A549 (cell line): ENCODE measurements around the gene SLC1A2. TPM values are rescaled to one million over a fixed set of nuclear protein-coding genes. Genes with fewer than 3 reads are reported as not detected.

Experiments
- ATAC-seq, 2 experiments: fragments of 200-7000 bp in 1 of 2; fragments of >200 bp in 1 of 2; cut with Nextera tagmentation in 1 of 2; cut with Tn5 transposase in 1 of 2; 3 replicates each; pipeline versions ENCODE4 v1.8.0 to v1.9.1; 2018 to 2020; ENCODE audit warnings: mild to moderate bottlenecking in 1 of 2, moderate library complexity in 1 of 2
- CTCF ChIA-PET: fragments of 300-600 bp; sonication (Branson Sonifier 250); formaldehyde crosslinking; extraction: SDS; loops from one replicate; lab custom pipeline; 2021; ENCODE audit warnings: antibody characterized with exemption, inconsistent platforms; lab: Yijun Ruan, JAX
- POLR2A ChIA-PET: fragments of 350-600 bp; formaldehyde crosslinking; extraction: SDS; loops from one replicate; lab custom pipeline; 2021; ENCODE audit warnings: antibody characterized with exemption, inconsistent platforms; lab: Yijun Ruan, JAX
- DNase-seq, 2 experiments: peaks; one replicate each; pipeline versions ENCODE4 v3.0.0 to v3.0.0-alpha.2; 2011 to 2016; ENCODE audit warnings: low read depth in 1 of 2, low spot score in 1 of 2
- FAIRE-seq: peaks from 2 replicates; lab custom pipeline; 2011; peaks lifted over from hg19 to GRCh38; lab: Jason Lieb, UNC
- H3K27ac ChIP-seq, 2 experiments: fragments of >200 bp; sonication (Bioruptor Twin); formaldehyde crosslinking; 3 replicates each; pipeline ENCODE4 v1.5.1; 2016 to 2017
- H3K4me1 ChIP-seq: fragments of >200 bp; sonication (Bioruptor Twin); formaldehyde crosslinking; 3 replicates; pipeline ENCODE4 v1.6.1; 2016
- H3K4me2 ChIP-seq: fragments of >200 bp; sonication (Bioruptor Twin); formaldehyde crosslinking; 3 replicates; pipeline ENCODE4 v1.6.1; 2016
- H3K4me3 ChIP-seq: fragments of >200 bp; sonication (Bioruptor Twin); formaldehyde crosslinking; 3 replicates; pipeline ENCODE4 v1.5.1; 2016
- H3K9me3 ChIP-seq: fragments of >200 bp; sonication (Bioruptor Twin); formaldehyde crosslinking; 3 replicates; pipeline ENCODE4 v1.6.1; 2016
- BHLHE40 ChIP-seq: IDR thresholded peaks from 2 replicates; pipeline ENCODE4 v1.6.1; 2012; ENCODE audit warnings: low read depth, low read length, inconsistent platforms
- CHD4 ChIP-seq: fragments of 200-600 bp; sonication (generic); IDR thresholded peaks from 2 replicates; pipeline ENCODE4 v1.6.1; 2016; ENCODE audit warnings: antibody characterized with exemption, mild to moderate bottlenecking, borderline replicate concordance
- E2F6 ChIP-seq: IDR thresholded peaks from 2 replicates; pipeline ENCODE4 v1.6.1; 2012; ENCODE audit warnings: low read depth, borderline replicate concordance
- EHMT2 ChIP-seq: fragments of 200-600 bp; sonication (generic); IDR thresholded peaks from 2 replicates; pipeline ENCODE4 v1.6.1; 2016; ENCODE audit warnings: antibody characterized with exemption, low read depth, mild to moderate bottlenecking, moderate library complexity
- ESRRA ChIP-seq: fragments of 150-350 bp; IDR thresholded peaks from 2 replicates; pipeline ENCODE4 v1.6.1; 2014; ENCODE audit warnings: mild to moderate bottlenecking, low read length, borderline replicate concordance
- HDAC2 ChIP-seq: fragments of 200-600 bp; sonication (generic); IDR thresholded peaks from 2 replicates; pipeline ENCODE4 v1.6.1; 2016
- HOXA7 ChIP-seq: fragments of 250-450 bp; sonication (Bioruptor Pico); IDR thresholded peaks from 2 replicates; pipeline ENCODE4 v1.5.0; 2020; ENCODE audit warnings: mild to moderate bottlenecking, moderate library complexity
- JUNB ChIP-seq: fragments of >200 bp; sonication (Bioruptor Twin); formaldehyde crosslinking; IDR thresholded peaks from 2 replicates; pipeline ENCODE4 v1.6.1; 2016
- KDM1A ChIP-seq: fragments of 200-600 bp; sonication (generic); IDR thresholded peaks from 2 replicates; pipeline ENCODE4 v1.6.1; 2016; ENCODE audit warnings: low read depth, mild to moderate bottlenecking
- MAFK ChIP-seq: fragments of 450-650 bp; IDR thresholded peaks from 2 replicates; pipeline ENCODE4 v1.6.1; 2014; ENCODE audit not compliant: partially characterized antibody
- MAZ ChIP-seq: fragments of 150-350 bp; IDR thresholded peaks from 2 replicates; pipeline ENCODE4 v1.6.1; 2014; ENCODE audit warnings: antibody characterized with exemption, low read depth, low read length, borderline replicate concordance
- NPAS2 ChIP-seq: fragments of 250-450 bp; sonication (Bioruptor Pico); IDR thresholded peaks from 2 replicates; pipeline ENCODE4 v1.8.0; 2022; ENCODE audit warnings: mild to moderate bottlenecking, moderate library complexity, borderline replicate concordance
- PHF8 ChIP-seq: fragments of 200-600 bp; sonication (generic); IDR thresholded peaks from 2 replicates; pipeline ENCODE4 v1.6.1; 2016; ENCODE audit warnings: low read depth, mild to moderate bottlenecking, antibody characterized with exemption, moderate library complexity, borderline replicate concordance
- POLR2AphosphoS2 ChIP-seq: conservative IDR thresholded peaks from 2 replicates; pipeline ENCODE4 v1.6.1; 2012; ENCODE audit warnings: low read length, improper control_type of control experiment, inconsistent platforms
- RAD21 ChIP-seq, 2 experiments: fragments of >200 bp in 1 of 2; sonication (Bioruptor Twin) in 1 of 2; formaldehyde crosslinking in 1 of 2; IDR thresholded peaks in 1 of 2; conservative IDR thresholded peaks in 1 of 2; 2 replicates in 1 of 2; 3 replicates in 1 of 2; pipeline ENCODE4 v1.6.1; 2012 to 2018; ENCODE audit warnings: inconsistent platforms in 1 of 2
- RARB ChIP-seq: fragments of 250-450 bp; sonication (Bioruptor Pico); IDR thresholded peaks from 2 replicates; pipeline ENCODE4 v1.8.0; 2021; ENCODE audit warnings: mild to moderate bottlenecking, moderate library complexity
- RCOR1 ChIP-seq: fragments of 150-350 bp; IDR thresholded peaks from 2 replicates; pipeline ENCODE4 v1.6.1; 2014; ENCODE audit warnings: antibody characterized with exemption, low read length, low read depth
- RNF2 ChIP-seq: fragments of 200-600 bp; sonication (generic); IDR thresholded peaks from 2 replicates; pipeline ENCODE4 v1.6.1; 2016; ENCODE audit warnings: low read depth, mild to moderate bottlenecking, antibody characterized with exemption, moderate library complexity, borderline replicate concordance
- SMC3 ChIP-seq: fragments of >200 bp; sonication (Bioruptor Twin); formaldehyde crosslinking; IDR thresholded peaks from 3 replicates; pipeline ENCODE4 v1.6.1; 2018; ENCODE audit warnings: inconsistent platforms
- SREBF2 ChIP-seq: fragments of 450-650 bp; IDR thresholded peaks from 2 replicates; pipeline ENCODE4 v1.6.1; 2014; ENCODE audit warnings: mild to moderate bottlenecking, moderate library complexity
- TFCP2L1 ChIP-seq: fragments of 250-450 bp; sonication (Bioruptor Pico); IDR thresholded peaks from 2 replicates; pipeline ENCODE4 v1.5.0; 2021; ENCODE audit warnings: mild to moderate bottlenecking
- TP53 ChIP-seq: fragments of 250-450 bp; sonication (Bioruptor Pico); IDR thresholded peaks from 2 replicates; pipeline ENCODE4 v1.5.0; 2021; ENCODE audit warnings: mild to moderate bottlenecking, moderate library complexity
- ZNF302 ChIP-seq: fragments of 250-450 bp; sonication (Bioruptor Pico); IDR thresholded peaks from 2 replicates; pipeline ENCODE4 v1.9.0; 2021; ENCODE audit warnings: inconsistent platforms, mild to moderate bottlenecking, moderate library complexity
- ZSCAN20 ChIP-seq: fragments of 250-450 bp; sonication (Bioruptor Pico); IDR thresholded peaks from 2 replicates; pipeline ENCODE4 v1.8.0; 2022; ENCODE audit warnings: mild to moderate bottlenecking, moderate library complexity
- WGBS: methylation state at CpG from one replicate; pipeline ENCODE4 v1.1.6; 2017; ENCODE audit errors: missing lambda C conversion rate; 5-methylcytosine and 5-hydroxymethylcytosine counted together
- polyA plus RNA-seq, 4 experiments: library from polyadenylated mRNA; depleted of rRNA in 3 of 4; stranded (reverse); fragments of >200 nt; fragmentation: RNase III in 1 of 4; extraction: RNeasy Plus Mini Kit Qiagen cat#74134 plus additional on column Dnase treatment in 1 of 4; gene quantifications; 2 replicates in 3 of 4; 3 replicates in 1 of 4; pipeline ENCODE4 v1.2.3, GENCODE V29; 2011 to 2017
- TF ChIP-seq, protein P1 (sequence below): fragments of 200-600 bp; sonication (generic); IDR thresholded peaks from 2 replicates; pipeline ENCODE4 v1.6.1; 2016; ENCODE audit warnings: antibody characterized with exemption, mild to moderate bottlenecking, moderate library complexity
- TF ChIP-seq, protein P2 (sequence below): fragments of 250-450 bp; sonication (Bioruptor Pico); IDR thresholded peaks from 2 replicates; pipeline ENCODE4 v1.5.0; 2020; ENCODE audit warnings: low read depth, mild to moderate bottlenecking, moderate library complexity
- TF ChIP-seq, protein P3 (sequence below): IDR thresholded peaks from 2 replicates; pipeline ENCODE4 v1.6.1; 2012
- TF ChIP-seq, protein P4 (sequence below): fragments of >200 bp; sonication (Bioruptor Twin); formaldehyde crosslinking; IDR thresholded peaks from 3 replicates; pipeline ENCODE4 v1.6.1; 2016

Gene SLC1A2
- polyA plus RNA-seq, 2 of the 4 experiments (the other 2 are of a cell fraction), result 0.01 to 0.14 TPM

GRCh38 chr11:35403765-35404387, 15.5 kb downstream of the SLC1A2 start:
- H3K4me1 ChIP-seq, result 0 out of 3 replicates have a peak, but pooled peaks cover 7% of the 10 kb centered on the region
- ATAC-seq, result no peak
- peak overlapping the region in 1 of 2 experiments; percentile 62; a peak in 3 of 6 replicates for H3K27ac ChIP-seq
- POLR2A ChIA-PET, result no interaction called here
- no peak overlapping the region for H3K4me2 ChIP-seq
- CTCF ChIA-PET, result interaction anchor here (0.9 to 4.9 kb wide), 8 partner anchors 8 to 891 kb away, joined by 3 to 38 read pairs (median 6); no protein-coding TSS in a partner anchor
- WGBS, result 72% methylated on average over 7 of the region's 7 CpGs
- TF ChIP-seq ZSCAN20 (CRISPR knock-in tag), result no peak
- TF ChIP-seq PHF8, result no peak
- TF ChIP-seq EHMT2, result no peak
- TF ChIP-seq, protein P1, sequence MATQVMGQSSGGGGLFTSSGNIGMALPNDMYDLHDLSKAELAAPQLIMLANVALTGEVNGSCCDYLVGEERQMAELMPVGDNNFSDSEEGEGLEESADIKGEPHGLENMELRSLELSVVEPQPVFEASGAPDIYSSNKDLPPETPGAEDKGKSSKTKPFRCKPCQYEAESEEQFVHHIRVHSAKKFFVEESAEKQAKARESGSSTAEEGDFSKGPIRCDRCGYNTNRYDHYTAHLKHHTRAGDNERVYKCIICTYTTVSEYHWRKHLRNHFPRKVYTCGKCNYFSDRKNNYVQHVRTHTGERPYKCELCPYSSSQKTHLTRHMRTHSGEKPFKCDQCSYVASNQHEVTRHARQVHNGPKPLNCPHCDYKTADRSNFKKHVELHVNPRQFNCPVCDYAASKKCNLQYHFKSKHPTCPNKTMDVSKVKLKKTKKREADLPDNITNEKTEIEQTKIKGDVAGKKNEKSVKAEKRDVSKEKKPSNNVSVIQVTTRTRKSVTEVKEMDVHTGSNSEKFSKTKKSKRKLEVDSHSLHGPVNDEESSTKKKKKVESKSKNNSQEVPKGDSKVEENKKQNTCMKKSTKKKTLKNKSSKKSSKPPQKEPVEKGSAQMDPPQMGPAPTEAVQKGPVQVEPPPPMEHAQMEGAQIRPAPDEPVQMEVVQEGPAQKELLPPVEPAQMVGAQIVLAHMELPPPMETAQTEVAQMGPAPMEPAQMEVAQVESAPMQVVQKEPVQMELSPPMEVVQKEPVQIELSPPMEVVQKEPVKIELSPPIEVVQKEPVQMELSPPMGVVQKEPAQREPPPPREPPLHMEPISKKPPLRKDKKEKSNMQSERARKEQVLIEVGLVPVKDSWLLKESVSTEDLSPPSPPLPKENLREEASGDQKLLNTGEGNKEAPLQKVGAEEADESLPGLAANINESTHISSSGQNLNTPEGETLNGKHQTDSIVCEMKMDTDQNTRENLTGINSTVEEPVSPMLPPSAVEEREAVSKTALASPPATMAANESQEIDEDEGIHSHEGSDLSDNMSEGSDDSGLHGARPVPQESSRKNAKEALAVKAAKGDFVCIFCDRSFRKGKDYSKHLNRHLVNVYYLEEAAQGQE, result no peak
- TF ChIP-seq NPAS2 (CRISPR knock-in tag), result no peak
- no peak for TF ChIP-seq CHD4
- TF ChIP-seq SREBF2, result no peak
- TF ChIP-seq JUNB, result no peak
- TF ChIP-seq HOXA7 (CRISPR knock-in tag), result no peak
- TF ChIP-seq RNF2, result no peak
- no peak for TF ChIP-seq RAD21 (conservative IDR thresholded peaks at IDR 0.05 in 1 of 2, IDR thresholded peaks at IDR 0.05 in 1 of 2)
- TF ChIP-seq ESRRA, result no peak
- no peak for TF ChIP-seq TFCP2L1 (CRISPR knock-in tag)
- TF ChIP-seq, all 56 proteins: peak for 0
- FAIRE-seq (no peak), DNase-seq (no peak)
- Histone ChIP-seq H3K9me3 (no peaks in the 10 kb centered on the region), H3K4me3 (no peak overlapping the region)

DNA sequence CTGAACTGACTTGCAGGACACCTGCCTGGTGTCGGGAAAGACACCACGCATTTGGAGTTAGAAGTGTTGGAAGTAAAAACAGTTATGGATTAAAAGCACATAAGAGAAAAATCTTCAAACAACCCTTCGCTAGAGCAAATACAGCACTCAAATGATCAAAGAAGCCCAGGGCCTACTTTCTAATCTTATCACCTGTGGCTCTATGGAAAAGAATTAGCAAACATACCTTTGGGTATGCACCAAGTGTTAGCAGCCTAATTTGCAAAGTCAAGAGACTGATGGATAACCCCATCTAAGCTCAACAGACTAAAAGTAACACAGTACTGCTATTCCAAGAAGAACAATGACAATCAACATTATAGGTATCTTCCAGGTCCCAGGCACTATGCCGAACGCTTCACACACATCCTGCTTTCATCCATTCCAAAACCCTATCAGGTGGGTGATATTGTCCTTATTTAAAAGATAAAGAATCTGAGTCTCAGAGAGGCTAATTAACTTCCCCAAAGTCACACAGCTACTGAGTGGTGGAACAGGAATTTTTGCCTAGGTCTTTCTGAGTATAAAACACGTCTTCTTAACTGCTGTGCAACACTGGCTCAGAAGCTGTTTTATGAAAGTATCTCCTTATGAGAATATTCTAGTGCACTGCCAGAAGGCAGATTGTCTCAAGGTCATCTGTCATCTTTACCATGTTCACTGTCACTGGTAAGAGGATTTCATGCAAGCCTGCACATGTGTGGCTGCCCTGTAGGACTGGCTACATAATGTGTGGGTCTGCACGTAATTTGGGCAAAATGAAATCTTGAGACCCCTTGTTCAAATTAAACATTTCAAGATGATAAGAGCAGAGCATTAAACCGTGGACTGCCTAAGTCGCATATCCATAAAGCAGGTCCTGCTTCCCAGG, 16.4 kb downstream of the SLC1A2 start:
- Histone ChIP-seq H3K9me3 (no peaks in the 10 kb centered on the region), H3K4me2 (no peak overlapping the region), H3K4me1 (0 out of 3 replicates have a peak, but pooled peaks cover 7% of the 10 kb centered on the region), H3K27ac (no peak overlapping the region), H3K4me3 (no peak overlapping the region)
- 82% methylated on average over 9 of the region's 9 CpGs for WGBS
- ATAC-seq, result no peak
- POLR2A ChIA-PET, result no interaction called here
- CTCF ChIA-PET, result interaction anchor here (0.9 to 4.9 kb wide), 6 partner anchors 9 to 890 kb away, joined by 3 to 38 read pairs (median 8); no protein-coding TSS in a partner anchor
- TF ChIP-seq RCOR1 (no peak), POLR2AphosphoS2 (no peak), RARB (CRISPR knock-in tag) (no peak), BHLHE40 (no peak), HDAC2 (no peak), KDM1A (no peak), ZNF302 (CRISPR knock-in tag) (no peak), SMC3 (no peak), SREBF2 (no peak), MAFK (no peak), TP53 (CRISPR knock-in tag) (no peak), MAZ (no peak), E2F6 (no peak), CHD4 (no peak)
- TF ChIP-seq, protein P2, sequence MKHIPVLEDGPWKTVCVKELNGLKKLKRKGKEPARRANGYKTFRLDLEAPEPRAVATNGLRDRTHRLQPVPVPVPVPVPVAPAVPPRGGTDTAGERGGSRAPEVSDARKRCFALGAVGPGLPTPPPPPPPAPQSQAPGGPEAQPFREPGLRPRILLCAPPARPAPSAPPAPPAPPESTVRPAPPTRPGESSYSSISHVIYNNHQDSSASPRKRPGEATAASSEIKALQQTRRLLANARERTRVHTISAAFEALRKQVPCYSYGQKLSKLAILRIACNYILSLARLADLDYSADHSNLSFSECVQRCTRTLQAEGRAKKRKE, result no peak
- TF ChIP-seq, protein P3, sequence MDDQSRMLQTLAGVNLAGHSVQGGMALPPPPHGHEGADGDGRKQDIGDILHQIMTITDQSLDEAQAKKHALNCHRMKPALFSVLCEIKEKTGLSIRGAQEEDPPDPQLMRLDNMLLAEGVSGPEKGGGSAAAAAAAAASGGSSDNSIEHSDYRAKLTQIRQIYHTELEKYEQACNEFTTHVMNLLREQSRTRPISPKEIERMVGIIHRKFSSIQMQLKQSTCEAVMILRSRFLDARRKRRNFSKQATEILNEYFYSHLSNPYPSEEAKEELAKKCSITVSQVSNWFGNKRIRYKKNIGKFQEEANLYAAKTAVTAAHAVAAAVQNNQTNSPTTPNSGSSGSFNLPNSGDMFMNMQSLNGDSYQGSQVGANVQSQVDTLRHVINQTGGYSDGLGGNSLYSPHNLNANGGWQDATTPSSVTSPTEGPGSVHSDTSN, result no peak
- TF ChIP-seq, protein P4, sequence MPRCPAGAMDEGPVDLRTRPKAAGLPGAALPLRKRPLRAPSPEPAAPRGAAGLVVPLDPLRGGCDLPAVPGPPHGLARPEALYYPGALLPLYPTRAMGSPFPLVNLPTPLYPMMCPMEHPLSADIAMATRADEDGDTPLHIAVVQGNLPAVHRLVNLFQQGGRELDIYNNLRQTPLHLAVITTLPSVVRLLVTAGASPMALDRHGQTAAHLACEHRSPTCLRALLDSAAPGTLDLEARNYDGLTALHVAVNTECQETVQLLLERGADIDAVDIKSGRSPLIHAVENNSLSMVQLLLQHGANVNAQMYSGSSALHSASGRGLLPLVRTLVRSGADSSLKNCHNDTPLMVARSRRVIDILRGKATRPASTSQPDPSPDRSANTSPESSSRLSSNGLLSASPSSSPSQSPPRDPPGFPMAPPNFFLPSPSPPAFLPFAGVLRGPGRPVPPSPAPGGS, result no peak
- FAIRE-seq, result no peak
- no peak for DNase-seq
